Sigmoid colon (tissue), 4 donors: ENCODE measurements around the gene GOLGA6L10.
"Not testable (repeated sequence)": the region's sequence is repeated elsewhere in the genome, so short reads cannot be mapped to it uniquely, and the experiment has no call there.

ENCODE experiments used
- CTCF ChIP-seq, 4 experiments: fragments of 450-650 bp in 3 of 4; fragments of 200-600 bp in 1 of 4; IDR thresholded peaks; one replicate each; pipeline ENCODE4 v1.5.1; 2016 to 2019; ENCODE audit warnings: antibody characterized with exemption in 4 of 4, mild to moderate bottlenecking in 3 of 4, moderate library complexity in 2 of 4
- POLR2A ChIP-seq, 2 donors: fragments of 450-650 bp; IDR thresholded peaks; one replicate each; pipeline ENCODE4 v1.6.1; 2016; ENCODE audit warnings: antibody characterized with exemption in 2 of 2, mild to moderate bottlenecking in 2 of 2, moderate library complexity in 2 of 2
- POLR2AphosphoS5 ChIP-seq, 4 donors: sonication (generic); formaldehyde crosslinking; IDR thresholded peaks; one replicate each; pipeline ENCODE4 v1.6.1; 2017; ENCODE audit warnings: antibody characterized with exemption in 4 of 4

DNA sequence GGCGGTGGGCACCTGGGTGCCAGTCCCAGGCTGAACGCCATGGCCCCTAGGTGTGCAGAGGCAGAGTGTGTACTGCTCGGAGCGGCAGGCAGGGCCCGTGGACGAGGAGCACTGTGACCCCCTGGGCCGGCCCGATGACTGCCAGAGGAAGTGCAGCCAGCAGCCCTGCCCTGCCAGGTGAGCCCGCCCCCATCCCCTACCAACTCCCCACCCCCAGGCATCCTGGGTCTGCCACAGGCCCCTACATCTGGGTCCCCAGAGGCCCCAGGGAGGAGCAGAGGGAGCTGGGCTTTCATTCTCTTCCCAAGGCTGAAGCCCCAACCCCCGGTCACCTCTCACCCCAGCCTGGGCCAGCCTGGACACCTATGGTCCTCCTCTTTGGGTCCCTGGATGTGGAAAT is 23.6 kb downstream of the GOLGA6L10 start:
- not testable (repeated sequence) for TF ChIP-seq CTCF, POLR2AphosphoS5, POLR2A (IDR thresholded peaks at IDR 0.05)
